ENCODE results near the gene HMOX1.
"Not testable (repeated sequence)": the region's sequence is repeated elsewhere in the genome, so short reads cannot be mapped to it uniquely, and the experiment has no call there.

The HMOX1 gene

DNA sequence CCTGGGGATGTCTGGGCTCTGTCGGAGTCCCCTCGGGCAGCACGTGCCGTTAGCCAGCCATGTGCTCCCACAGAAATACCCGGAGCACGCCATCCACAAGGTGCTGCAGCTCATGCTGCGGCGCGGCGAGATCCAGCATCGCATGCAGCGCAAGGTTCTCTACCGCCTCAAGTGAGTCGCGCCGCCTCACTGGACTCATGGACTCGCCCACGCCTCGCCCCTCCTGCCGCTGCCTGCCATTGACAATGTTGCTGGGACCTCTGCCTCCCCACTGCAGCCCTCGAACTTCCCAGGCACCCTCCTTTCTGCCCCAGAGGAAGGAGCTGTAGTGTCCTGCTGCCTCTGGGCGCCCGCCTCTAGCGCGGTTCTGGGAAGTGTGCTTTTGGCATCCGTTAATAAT lies 43.2 kb downstream of the HMOX1 start:
- in situ Hi-C loops (cut with MboI; ENCODE audit: low pct_unique_long_range_greater_than_20kb, low sequenced_read_pairs), result no loop called here
- no peak for DNase-seq

DNA sequence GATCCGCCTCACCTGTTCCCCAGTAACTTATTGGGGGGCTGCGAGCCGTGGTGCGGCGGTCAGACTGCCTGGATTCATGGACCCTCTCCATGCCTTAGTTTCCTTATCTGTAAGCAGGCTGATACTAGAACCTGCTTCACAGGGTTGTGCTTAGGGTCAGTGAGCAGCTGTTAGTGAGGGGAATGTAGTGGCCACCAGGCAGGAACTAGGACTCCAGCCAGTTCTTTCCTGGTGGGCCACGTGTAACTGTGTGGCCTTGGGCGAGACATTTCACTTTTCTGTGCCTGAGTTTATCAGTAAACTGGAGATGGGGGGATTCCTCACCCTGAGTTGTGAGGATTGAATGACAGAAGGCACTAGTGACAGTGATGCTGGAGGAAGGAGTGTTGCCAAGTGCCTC lies 43.9 kb downstream of the HMOX1 start:
- no peak for DNase-seq
- in situ Hi-C loops (cut with MboI; ENCODE audit: low pct_unique_long_range_greater_than_20kb, low sequenced_read_pairs), result no loop called here

DNA sequence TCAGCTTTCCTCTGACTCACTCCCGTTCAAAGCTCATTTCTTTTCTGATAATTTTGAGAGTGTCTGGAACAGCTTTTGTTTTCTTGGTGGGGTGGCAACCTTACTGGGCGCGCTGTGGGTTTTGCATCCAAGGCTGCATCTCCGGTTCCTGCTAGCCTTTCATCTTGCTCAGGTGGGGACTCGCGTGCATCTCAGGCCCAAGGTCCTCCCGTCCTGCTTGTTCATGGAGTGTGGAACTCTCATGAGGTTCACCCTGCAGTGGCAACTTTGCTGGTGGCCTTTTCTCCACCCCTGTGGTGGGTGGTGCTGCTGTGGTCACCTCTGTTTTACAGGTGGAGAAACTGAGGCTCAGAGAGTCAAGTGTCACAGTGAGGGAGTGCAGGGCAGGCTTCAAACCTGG lies 44.6 kb downstream of the HMOX1 start:
- DNase-seq, result no peak
- in situ Hi-C loops (cut with MboI; ENCODE audit: low pct_unique_long_range_greater_than_20kb, low sequenced_read_pairs), result no loop called here

DNA sequence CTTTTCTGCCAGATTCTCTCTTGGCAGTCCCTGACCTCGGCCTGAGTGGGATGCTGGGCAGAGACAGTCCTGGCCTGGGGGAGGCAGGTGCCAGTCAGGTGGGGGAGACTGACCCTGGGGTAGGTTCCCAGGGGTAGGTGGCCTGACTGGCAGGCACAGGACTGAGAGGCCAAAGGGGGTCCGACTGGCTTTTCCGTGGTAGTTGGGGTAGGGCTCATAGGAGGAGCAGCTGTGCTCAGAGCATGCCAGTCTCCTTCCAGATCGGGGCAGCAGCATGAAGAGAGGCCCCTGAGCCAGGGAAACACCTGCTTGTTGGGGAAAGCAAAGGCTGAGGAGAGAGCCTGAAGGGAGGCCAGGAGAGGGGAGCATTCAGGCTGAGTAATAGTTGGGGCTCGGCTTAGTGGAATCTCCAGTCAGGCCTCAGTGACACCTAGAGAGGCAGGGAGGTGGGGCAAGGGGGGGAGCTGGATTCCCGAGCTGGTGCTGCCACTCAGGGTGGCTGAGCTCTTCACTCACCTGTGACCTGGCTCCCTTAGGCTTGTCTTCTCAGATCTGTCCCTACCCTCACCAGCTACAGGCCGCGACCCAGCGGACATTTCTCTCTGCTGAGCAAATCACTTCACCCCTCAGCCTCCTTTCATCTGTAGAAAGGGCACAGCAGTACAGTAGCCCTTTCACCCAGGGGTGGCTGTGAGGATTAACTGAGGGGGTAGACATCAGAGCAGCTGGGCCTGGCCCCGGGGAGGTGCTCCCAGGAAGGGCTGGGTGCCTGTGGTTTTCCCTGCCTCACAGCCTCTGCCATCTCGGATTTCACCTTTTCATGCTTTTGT lies 45.3 kb downstream of the HMOX1 start:
- in situ Hi-C loops (cut with MboI; ENCODE audit: low pct_unique_long_range_greater_than_20kb, low sequenced_read_pairs), result no loop called here
- DNase-seq, result no peak

DNA sequence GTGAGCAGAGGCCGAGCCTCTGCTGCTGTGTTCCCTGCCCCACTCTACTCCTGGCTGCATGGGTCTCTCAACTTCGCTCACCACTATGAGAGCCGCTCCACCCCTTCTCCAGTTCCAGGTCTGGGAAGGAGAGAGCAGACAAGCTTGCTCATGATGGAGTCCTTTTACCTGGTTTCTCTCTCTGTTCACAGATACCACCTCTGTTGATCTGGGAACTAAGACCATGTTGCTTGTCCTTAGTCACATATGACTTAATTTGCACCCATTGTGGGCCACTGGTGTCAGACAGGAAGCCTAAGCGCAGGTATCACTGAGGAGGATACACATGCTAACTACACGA lies 45.9 kb downstream of the HMOX1 start:
- DNase-seq, result no peak
- in situ Hi-C loops (cut with MboI; ENCODE audit: low pct_unique_long_range_greater_than_20kb, low sequenced_read_pairs), result no loop called here

DNA sequence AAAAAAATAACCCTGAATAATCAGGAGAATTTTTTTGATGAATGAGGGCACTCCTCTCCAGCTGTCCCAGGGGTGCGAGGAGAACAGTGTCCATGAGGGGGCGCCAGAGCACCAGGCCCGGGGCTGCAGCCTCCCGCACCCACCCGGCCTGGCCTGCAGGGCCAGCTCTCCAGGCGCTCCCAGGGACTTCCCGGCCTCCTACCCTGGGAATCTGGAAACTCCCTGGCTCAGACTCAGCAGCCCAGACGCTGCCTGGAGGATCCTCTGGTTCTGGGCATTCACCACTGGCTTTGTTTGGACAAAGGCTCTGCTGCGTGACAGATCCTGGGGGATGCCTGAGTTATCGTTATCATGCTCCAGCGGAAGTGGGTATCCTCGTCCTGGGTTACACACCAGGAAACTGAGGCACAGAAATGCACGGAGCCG lies 50.0 kb downstream of the HMOX1 start:
- in situ Hi-C loops (cut with MboI; ENCODE audit: low pct_unique_long_range_greater_than_20kb, low sequenced_read_pairs), result no loop called here
- DNase-seq, result peak; percentile 78

DNA sequence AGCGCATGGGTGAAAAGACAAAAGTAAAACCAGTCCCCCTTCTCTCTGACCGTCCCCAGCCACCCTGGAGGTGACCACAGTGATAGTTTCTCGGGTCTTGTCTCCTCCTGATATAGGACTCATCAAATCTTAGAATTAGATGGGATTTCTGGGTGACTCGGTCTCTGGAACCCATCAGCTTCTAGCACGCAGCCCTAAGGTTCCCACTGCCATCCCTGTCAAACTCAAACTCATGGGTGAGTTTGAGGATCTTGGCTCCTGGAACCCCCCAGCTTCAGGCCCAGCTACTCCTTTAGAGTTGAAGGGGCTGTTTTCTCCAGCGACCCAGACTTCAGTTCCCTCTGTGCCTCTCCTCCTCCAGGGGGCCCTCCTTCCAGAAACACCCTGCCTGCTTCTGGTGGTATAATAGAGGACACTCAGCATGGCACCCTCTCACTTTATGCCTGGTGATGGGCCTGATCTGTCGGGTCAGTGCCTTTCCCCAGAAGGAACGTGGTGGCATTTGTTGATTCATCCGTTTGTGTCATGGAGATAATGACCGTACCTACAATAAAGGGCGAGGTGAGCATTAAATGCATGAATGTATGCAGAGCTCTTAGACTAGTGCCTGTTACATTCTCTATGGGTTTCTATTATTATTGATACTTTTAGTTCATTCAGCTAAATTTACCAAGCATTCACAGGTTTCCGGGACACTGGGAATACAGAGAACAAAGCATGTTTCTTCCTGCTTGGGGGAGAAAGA lies 50.8 kb downstream of the HMOX1 start:
- no peak for DNase-seq
- in situ Hi-C loops (cut with MboI; ENCODE audit: low pct_unique_long_range_greater_than_20kb, low sequenced_read_pairs), result no loop called here

DNA sequence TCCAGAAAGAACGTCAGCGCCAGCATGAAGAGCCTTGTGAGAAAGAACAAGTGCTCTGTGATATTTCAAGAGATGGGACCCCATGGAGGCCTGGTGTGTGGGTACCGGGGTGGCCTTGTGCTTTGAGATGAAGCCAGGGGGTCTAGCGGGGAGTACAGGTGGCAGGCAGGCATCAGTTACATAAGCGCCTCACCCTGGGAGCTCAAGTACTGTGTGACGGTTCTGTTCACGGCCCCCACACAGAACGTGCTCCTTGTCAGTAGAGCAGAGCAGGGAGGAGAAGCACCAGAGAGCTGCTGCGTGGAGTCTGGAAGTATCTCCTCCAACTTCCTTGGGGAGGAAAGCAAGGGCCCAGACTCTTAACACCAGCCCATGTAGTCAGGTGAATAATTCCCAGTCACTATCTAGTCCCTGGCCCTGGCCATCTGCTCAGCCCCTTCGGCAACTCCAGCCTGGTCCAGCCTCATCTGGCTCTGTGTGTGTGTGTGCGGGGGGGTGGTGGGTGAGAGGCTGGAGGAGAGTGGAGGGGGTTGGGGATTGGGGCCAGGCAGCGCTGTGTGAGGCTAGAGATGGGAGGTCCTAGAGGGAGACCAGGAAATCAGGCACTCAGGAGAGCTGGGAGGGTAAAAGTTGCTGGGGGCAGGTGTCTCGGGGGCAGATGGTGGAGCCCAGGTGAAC lies 51.5 kb downstream of the HMOX1 start:
- DNase-seq, result no peak
- in situ Hi-C loops (cut with MboI; ENCODE audit: low pct_unique_long_range_greater_than_20kb, low sequenced_read_pairs), result no loop called here

DNA sequence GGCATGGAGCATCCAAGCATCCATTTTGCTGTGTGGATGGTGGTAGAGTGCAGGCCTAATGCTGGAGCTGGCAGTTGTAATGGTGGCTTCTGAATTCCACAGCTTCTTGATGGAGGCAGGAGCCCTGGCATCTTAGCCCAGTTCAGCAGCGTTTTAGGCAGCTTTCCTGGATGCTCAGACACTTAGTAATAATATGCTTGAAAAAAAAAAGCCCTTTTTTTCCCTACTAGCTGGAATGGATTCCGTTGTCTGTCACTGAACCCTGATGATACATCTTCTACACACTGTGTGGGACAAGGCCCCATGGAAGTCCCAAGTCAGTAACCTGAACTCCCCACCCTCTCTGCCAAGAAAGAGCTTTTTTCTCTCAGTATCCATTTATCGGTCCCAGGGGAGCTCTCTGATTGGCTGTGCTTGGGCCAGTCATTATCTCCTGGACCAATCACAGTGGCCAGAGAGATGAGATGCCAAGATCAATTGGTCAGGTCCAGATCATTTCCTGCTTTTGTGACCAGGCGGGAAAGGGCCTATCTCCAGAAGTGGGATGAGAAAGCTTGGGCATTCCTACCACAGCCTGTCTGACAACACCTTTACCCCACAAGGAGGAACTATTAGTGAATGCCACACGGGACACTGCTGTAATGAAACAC lies 53.3 kb downstream of the HMOX1 start:
- in situ Hi-C loops (cut with MboI; ENCODE audit: low pct_unique_long_range_greater_than_20kb, low sequenced_read_pairs), result no loop called here

DNA sequence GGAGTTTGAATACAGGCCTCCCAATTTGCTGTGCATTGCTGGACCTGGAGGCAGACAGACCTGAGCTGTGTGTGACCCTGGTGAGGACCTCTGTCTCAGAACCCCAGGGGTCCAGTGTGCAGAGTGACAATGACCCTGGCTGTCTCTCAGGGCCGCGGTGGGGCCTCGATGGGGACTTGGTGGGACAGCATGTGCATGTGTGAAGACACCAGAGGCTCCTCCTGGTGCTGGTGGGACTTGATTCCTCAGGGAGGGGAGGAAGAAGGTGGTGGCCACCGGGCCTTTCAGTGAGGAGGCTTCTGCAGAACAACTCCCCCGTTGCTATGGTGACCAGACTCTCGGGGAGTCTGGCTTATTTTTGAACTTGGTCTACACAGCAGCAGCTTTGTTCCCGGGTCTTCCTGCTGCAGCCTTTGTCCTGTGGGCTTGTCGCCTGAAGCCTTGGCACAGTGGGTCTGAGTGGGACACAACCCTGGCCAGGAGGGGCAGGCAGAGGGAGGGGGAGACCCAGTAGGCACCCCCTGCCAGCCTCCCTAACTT lies 54.4 kb downstream of the HMOX1 start:
- no peak for DNase-seq

More for the DNA sequence above, 53.3 kb downstream of the HMOX1 start:
- no peak for DNase-seq

DNA sequence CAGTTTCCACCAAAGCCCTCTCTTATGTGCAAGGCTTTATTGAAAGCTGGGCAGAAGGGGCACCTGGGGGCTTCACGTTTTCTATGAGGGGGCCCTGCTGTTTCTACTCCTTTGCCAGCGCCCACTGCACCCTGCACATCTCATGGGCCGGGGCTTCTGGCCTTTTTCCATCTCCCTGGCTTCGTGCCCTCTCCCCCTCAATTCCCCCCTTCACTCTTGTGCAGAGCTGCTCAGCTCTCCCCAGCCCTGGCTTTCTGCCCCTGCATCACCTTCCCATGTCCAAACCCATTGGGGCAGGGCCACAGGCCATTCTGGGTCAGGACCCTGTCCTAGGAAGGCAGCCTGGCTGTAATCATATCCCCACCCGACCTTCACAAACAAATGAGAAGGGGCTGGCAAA lies 55.5 kb downstream of the HMOX1 start:
- in situ Hi-C loops (cut with MboI; ENCODE audit: low pct_unique_long_range_greater_than_20kb, low sequenced_read_pairs), result no loop called here
- no peak for DNase-seq

More for the DNA sequence above, 54.4 kb downstream of the HMOX1 start:
- in situ Hi-C loops (cut with MboI; ENCODE audit: low pct_unique_long_range_greater_than_20kb, low sequenced_read_pairs), result no loop called here

DNA sequence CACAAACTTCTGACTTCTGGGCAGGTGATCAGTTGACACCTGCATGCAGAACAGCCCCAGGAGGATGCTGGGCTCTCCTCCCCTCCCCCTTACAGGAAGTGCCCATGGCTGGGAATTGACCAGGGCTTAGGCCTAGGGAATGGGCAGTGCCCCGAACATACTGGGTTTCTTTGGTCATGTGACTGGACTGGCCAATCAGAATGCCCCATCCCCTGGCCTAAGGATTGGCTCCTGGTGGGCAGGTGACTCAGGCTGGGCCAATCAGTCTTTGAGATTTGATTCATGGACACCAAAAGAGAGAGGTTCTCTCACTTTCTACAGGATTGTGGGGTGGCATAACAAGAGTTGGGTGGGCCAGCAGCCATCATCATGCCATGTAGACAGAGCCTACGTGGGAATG lies 56.2 kb downstream of the HMOX1 start:
- peak; percentile 24 for DNase-seq
- in situ Hi-C loops (cut with MboI; ENCODE audit: low pct_unique_long_range_greater_than_20kb, low sequenced_read_pairs), result no loop called here

DNA sequence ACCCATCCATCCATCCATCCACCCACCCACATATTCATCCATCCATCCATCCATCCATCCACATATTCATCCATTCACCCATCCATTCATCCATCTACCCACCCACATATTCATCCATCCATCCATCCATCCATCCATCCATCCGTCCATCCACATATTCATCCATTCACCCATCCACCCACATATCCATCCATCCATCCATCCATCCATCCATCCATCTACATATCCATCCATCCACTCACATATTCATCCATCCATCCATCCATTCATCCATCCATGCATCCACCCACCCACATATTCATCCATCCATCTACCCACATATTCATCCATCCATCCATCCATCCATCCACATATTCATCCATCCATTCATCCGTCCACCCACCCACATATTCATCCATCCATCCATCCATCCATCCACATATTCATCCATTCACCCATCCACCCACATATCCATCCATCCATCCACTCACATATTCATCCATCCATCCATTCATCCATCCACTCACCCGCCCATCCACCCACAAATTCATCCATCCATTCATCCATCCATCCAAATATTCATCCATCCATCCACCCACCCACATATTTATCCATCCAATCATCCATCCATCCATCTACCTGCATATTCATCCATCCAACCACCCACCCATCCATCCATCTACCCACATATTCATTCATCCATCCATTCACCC lies 57.9 kb downstream of the HMOX1 start:
- DNase-seq; in situ Hi-C loops (cut with MboI; ENCODE audit: low pct_unique_long_range_greater_than_20kb, low sequenced_read_pairs): not testable (repeated sequence)

DNA sequence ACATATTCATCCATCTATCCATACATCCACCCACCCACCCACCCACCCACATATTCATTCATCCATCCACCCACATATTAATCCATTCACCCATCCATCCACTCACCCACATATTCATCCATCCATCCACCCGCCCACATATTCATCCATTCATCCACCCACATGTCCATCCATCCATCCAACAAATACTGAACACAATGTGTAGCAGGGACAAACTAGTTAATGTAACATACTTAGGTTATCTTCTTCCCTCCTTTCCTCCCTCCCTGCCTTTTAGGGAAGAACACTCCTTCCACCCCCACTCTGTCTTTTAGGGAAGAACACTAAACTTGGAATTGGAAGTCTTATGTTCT lies 58.4 kb downstream of the HMOX1 start:
- in situ Hi-C loops (cut with MboI; ENCODE audit: low pct_unique_long_range_greater_than_20kb, low sequenced_read_pairs), result no loop called here
- no peak for DNase-seq

DNA sequence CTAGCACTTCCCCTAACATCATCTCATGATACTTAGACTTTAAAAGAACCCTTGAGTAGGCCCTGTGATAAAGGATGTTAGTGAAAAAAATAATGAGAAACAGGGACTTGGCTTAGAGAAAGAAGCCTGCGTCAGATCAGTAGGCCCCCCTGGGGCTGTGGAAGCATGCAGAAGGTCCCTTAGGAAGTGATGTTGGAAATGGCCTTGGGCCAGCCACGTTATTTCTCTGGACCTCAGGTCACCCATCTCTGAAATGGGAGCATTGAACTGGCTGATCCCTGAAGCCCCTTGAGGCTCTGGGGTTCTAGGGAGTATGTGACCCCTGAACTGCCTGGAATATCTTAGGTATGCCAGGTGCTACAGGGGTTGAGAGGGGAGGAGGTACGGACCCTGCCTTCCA lies 59.2 kb downstream of the HMOX1 start:
- in situ Hi-C loops (cut with MboI; ENCODE audit: low pct_unique_long_range_greater_than_20kb, low sequenced_read_pairs), result no loop called here
- no peak for DNase-seq

DNA sequence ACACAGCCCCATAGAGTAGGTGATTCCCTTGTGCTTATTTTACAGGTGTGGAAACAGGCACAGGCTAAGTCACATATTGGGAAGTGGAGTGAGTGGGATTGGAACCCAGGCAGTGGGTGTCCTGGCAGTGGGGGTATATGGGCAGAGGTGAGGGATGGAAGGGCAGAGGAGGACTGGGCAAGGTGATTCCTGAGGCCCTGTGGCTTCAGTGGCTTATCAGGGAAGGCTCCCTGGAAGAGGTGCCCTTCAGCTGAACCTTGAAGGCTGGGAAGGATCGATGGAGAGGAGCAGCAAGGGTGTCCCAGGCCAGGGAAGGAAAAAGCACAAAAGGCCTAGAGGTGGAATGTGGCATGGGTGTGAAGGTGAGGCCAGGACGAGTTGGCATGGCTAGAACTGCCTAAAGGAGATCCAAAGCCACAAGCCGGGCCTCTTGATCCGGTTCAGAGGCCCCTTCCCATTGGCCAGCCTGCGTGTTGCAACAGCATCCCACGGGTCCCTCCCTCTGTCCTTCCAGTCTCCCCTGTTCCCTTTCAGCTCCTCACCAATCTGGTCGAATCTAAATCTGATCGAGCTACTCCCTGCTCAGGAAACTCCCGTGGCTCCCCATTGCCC lies 60.7 kb downstream of the HMOX1 start:
- no peak for DNase-seq
- in situ Hi-C loops (cut with MboI; ENCODE audit: low pct_unique_long_range_greater_than_20kb, low sequenced_read_pairs), result no loop called here

DNA sequence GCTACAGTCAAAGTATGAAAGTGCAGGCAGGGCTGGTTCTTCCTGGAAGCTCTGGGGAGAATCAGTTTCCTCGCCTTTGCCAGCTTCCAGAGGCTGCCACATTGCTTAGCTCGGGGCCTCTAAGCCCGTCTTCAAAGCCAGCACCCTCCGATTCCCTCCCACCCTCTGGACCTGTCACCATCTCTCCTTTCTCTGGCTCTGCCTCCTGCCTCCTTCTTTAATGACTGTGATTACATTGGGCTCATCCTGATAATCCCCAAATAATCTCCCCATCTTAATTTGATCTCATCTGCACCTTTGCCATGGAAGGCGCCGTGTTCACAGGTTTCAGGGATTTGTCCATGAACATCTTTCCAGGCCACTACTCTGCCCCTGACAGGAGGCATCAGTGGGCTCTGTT lies 61.6 kb downstream of the HMOX1 start:
- in situ Hi-C loops (cut with MboI; ENCODE audit: low pct_unique_long_range_greater_than_20kb, low sequenced_read_pairs), result no loop called here
- no peak for DNase-seq

DNA sequence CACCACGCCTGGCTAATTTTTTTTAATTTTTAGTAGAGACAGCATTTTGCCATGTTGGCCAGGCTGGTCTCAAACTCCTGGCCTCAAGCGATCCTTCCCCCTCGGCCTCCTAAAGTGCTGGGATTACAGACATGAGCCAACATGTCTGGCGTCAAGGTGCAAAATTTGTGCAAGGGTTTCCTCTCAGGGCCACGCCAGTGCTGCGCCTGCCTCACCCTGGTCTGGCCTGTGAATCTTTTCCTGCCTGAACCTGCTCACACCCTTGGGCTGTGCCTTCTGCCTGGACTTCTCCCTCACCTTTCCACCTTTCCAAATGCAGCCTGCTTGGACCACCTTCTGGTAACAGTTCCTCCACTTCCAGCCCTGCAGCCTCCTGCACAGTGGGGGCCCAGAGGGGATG lies 62.4 kb downstream of the HMOX1 start:
- DNase-seq, result no peak
- in situ Hi-C loops (cut with MboI; ENCODE audit: low pct_unique_long_range_greater_than_20kb, low sequenced_read_pairs), result no loop called here
